ENCODE data around the gene TRIM33. TPM values are rescaled to one million over a fixed set of nuclear protein-coding genes. Genes with fewer than 3 reads are reported as not detected.

TRIM33 gene
- total RNA-seq, 6 donors from 2014 or later: 27.9 to 92.2 (median 40.6) TPM

DNA sequence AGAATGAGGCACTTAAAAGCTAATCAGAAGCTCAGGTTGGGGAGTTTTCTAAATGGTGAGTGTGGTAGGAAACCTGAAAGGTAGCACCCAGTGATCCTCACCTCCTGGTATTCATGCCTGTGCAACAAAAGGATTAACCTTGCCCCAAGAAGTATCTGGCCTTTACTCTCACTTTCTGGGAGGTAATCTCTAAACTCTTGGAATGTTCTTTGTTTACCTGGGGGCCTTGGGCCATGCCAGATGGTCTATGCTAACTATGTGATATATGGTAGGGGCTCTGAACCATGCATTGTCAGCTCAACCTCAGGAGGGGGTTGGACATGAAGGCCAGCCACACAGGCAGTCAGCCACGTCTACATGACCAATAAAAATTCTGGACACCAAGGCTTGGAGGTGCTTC lies 24.4 kb upstream of the TRIM33 start:
- Histone ChIP-seq H3K4me3 (no peak overlapping the region), H3K4me1 (no peaks in the 10 kb centered on the region), H3K36me3 (no peaks in the 10 kb centered on the region), H3K27me3 (no peaks in the 10 kb centered on the region), H3K9me3 (no peaks in the 10 kb centered on the region), H3K27ac (no peak overlapping the region)
- TF ChIP-seq EP300 (IDR thresholded peaks at IDR 0.05): no peak
- TF ChIP-seq, protein P1, sequence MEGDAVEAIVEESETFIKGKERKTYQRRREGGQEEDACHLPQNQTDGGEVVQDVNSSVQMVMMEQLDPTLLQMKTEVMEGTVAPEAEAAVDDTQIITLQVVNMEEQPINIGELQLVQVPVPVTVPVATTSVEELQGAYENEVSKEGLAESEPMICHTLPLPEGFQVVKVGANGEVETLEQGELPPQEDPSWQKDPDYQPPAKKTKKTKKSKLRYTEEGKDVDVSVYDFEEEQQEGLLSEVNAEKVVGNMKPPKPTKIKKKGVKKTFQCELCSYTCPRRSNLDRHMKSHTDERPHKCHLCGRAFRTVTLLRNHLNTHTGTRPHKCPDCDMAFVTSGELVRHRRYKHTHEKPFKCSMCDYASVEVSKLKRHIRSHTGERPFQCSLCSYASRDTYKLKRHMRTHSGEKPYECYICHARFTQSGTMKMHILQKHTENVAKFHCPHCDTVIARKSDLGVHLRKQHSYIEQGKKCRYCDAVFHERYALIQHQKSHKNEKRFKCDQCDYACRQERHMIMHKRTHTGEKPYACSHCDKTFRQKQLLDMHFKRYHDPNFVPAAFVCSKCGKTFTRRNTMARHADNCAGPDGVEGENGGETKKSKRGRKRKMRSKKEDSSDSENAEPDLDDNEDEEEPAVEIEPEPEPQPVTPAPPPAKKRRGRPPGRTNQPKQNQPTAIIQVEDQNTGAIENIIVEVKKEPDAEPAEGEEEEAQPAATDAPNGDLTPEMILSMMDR (IDR thresholded peaks at IDR 0.05): no peak
- no peak for TF ChIP-seq POLR2AphosphoS5 (IDR thresholded peaks at IDR 0.05)
- TF ChIP-seq POLR2A (IDR thresholded peaks at IDR 0.05): no peak
- ATAC-seq (ENCODE audit: low FRiP score in 2 of 2) (no peak), DNase-seq (no peak)
- WGBS, 2 donors: 56 to 80% methylated on average over 1 of the region's 1 CpG

DNA sequence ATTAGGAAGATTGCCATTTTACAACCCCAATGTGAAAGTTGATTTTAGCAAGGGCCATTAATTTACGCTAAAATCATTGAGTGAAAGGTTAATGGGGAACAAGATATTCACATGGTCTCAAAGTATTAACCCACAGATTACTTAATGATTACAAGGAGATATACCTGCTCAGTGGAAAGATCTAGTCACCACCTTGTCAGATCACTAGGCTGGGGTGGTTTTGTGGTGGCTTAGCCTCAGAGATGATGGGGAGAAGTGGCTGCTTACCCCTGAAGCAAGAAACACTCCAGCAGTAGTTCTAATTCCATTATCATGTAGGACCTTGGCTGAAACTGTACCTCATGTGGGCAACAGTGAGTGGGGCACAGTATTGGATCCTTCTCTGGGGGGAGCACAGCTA lies 20.1 kb upstream of the TRIM33 start:
- Histone ChIP-seq H3K27me3 (no peaks in the 10 kb centered on the region), H3K4me1 (no peaks in the 10 kb centered on the region), H3K36me3 (no peaks in the 10 kb centered on the region), H3K4me3 (no peak overlapping the region), H3K27ac (no peak overlapping the region), H3K9me3 (no peaks in the 10 kb centered on the region)
- WGBS, 2 donors: 45 to 61% methylated on average over 1 of the region's 1 CpG
- DNase-seq (no peak), ATAC-seq (ENCODE audit: low FRiP score in 2 of 2) (no peak)
- no peak for TF ChIP-seq EP300 (IDR thresholded peaks at IDR 0.05)
- TF ChIP-seq POLR2AphosphoS5 (IDR thresholded peaks at IDR 0.05): no peak

DNA sequence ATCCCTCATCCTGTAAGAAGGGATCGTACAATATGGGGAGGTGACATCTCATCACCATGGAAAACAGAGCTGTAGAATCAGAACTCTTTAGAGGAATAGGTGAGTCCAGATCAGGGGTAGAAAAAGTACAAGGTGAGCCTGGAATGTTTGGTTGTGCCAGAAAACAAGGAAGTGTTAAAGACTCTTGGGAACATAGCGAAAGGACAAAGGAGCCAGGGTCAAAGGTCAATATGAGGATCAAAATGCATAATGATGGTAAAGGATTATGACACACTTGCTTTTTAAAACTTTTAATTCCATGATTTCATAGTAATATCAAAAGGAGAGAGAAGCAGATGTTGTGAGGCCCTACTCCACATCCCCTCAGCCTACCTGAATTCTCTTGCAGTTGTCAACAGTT lies 19.2 kb upstream of the TRIM33 start:
- ATAC-seq (ENCODE audit: low FRiP score in 2 of 2): no peak
- no peaks in the 10 kb centered on the region for H3K9me3 ChIP-seq
- no peaks in the 10 kb centered on the region for H3K4me1 ChIP-seq
- 98 to 100% methylated on average over 2 of the region's 2 CpGs for WGBS, 2 donors
- H3K27ac ChIP-seq: no peak overlapping the region
- H3K27me3 ChIP-seq: no peaks in the 10 kb centered on the region
- TF ChIP-seq POLR2AphosphoS5 (IDR thresholded peaks at IDR 0.05): no peak
- TF ChIP-seq, protein P1 (IDR thresholded peaks at IDR 0.05): no peak
- no peak for TF ChIP-seq POLR2A (IDR thresholded peaks at IDR 0.05)
- TF ChIP-seq EP300 (IDR thresholded peaks at IDR 0.05): no peak
- no peaks in the 10 kb centered on the region for H3K36me3 ChIP-seq
- DNase-seq: no peak
- no peak overlapping the region for H3K4me3 ChIP-seq

DNA sequence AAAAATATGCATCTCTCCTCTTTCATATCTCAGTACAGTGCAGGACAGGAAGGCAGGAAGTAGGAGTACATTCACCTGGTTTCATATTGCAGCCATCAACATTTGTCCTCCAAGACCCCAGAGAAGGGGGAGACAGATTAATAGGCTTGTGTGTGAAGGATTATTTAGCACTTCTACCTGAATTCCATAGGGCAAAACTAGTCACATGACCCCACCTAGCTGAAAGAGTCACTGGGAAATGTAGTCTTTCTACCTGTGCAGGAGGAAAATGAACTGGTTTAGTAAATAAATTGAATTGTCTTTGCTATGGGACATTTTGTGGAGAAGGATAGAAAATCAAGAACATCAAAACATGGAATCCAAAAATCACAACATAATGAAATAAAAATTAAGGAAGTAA lies 13.9 kb upstream of the TRIM33 start:
- Histone ChIP-seq H3K9me3 (no peaks in the 10 kb centered on the region), H3K4me3 (no peak overlapping the region), H3K36me3 (no peaks in the 10 kb centered on the region), H3K27ac (no peak overlapping the region), H3K4me1 (no peaks in the 10 kb centered on the region), H3K27me3 (no peaks in the 10 kb centered on the region)
- no peak for DNase-seq
- TF ChIP-seq POLR2A (IDR thresholded peaks at IDR 0.05) (no peak), POLR2AphosphoS5 (IDR thresholded peaks at IDR 0.05) (no peak), EP300 (IDR thresholded peaks at IDR 0.05) (no peak)
- TF ChIP-seq, protein P1 (IDR thresholded peaks at IDR 0.05): no peak
- no peak for ATAC-seq (ENCODE audit: low FRiP score in 2 of 2)

DNA sequence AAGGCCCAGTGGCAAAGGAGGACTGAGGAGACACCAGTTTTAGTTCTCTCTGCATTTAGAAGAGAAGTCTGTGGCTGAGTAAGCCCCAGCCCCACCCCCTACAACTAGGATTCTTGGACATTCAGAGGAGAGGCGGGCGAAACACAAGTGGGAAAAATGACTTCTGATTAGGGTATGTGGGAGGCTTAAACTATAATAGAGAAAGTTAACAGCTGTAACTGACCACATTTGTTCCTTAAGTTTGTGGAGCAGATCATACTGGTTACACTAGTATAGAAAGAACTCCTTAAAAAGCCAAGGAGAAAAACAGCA lies 11.2 kb upstream of the TRIM33 start:
- H3K27me3 ChIP-seq: no peaks in the 10 kb centered on the region
- H3K36me3 ChIP-seq: no peaks in the 10 kb centered on the region
- no peak for TF ChIP-seq POLR2AphosphoS5 (IDR thresholded peaks at IDR 0.05)
- TF ChIP-seq, protein P1 (IDR thresholded peaks at IDR 0.05): no peak
- no peak for TF ChIP-seq EP300 (IDR thresholded peaks at IDR 0.05)
- no peak for TF ChIP-seq POLR2A (IDR thresholded peaks at IDR 0.05)
- 81 to 84% methylated on average over 2 of the region's 2 CpGs for WGBS, 2 donors
- no peak overlapping the region for H3K4me3 ChIP-seq
- H3K27ac ChIP-seq: no peak overlapping the region
- no peaks in the 10 kb centered on the region for H3K9me3 ChIP-seq
- no peak for DNase-seq
- ATAC-seq (ENCODE audit: low FRiP score in 2 of 2): no peak
- no peaks in the 10 kb centered on the region for H3K4me1 ChIP-seq
